SIG-M5 treated with dmso at 0.1 percent for 504 hours (cell line): ENCODE data around the gene NRARP.

Experiments used
- DNase-seq: peaks from one replicate; lab custom pipeline; 2025; ENCODE audit not compliant: unreplicated experiment; lab: John Stamatoyannopoulos, UW

NRARP gene

GRCh38 chr9:137311171-137311985 is 9.3 kb upstream of the NRARP start:
- peak; percentile 13 for DNase-seq

- no peak for DNase-seq
Observed at GRCh38 chr9:137310189-137311052, 8.3 kb upstream of the NRARP start.

DNA sequence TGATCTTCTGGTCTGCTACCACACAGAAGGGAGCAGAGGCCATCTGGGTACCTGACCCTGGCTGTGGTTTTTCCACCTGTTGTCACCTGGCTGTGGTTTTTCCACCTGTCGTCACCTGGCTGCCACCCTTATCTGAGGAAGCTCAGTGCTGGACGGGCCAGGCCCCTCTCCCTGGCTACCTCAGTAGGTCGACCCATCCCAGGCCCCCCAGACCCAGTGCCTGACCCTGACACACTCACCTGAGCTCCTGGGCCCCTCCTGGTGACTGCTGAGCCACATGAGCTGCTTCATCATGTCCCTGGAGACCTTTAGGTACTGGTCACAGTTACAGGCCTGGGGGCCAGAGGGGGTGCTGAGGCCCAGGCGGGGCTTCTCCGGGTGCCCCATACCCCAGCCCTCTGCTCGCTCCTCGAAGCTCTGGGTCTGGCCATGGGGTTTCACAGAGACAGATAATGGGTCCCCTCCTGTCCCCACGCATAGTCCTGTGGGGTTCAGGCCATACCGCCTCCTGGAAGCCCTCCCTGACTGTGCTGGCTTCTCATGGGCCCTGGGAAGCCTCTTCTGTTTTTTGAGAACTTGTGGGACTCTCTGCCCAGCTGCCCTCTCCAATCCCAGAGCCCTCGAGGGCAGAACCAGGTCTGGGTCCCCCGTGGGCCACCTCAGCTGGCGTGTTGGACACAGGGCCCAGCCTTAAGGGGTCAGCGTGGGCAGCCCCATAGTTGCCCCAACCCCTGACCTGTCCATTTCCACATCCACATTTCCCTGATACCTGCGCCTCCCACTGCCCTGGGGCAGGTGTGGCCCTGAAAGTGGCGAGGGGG is 7.5 kb upstream of the NRARP start:
- DNase-seq, result no peak

DNA sequence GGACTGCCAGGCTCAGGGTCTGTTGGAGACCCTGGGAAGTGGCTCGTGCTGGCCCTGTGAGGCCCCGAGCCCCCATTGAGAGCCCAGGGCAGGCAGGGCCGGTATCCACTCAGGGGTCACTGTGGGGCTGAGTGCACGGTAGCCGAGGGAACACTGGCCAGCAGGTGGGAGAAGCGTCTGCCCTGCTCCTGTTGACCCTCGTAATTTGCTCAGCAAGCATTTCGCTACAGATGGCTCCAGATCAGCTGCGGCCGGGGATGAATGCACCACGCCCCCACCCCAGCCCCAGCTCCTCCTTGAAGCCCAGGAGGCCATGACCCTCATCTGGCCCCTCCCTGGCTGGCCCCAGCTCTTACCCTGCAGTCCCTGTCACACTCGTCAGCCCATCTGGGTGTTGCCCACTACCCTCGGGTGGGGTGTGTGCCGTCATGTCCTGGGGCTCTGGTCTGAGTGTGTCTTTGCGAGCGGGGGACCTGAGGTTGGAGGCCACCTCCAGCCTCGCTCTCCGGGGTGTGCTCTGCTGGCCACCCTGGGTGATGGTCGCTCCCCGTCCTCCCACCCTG is 6.1 kb upstream of the NRARP start:
- no peak for DNase-seq

GRCh38 chr9:137307255-137308056 is 5.4 kb upstream of the NRARP start:
- DNase-seq, result peak; percentile 21

- no peak for DNase-seq
Observed at GRCh38 chr9:137306850-137307254, 4.8 kb upstream of the NRARP start.

DNA sequence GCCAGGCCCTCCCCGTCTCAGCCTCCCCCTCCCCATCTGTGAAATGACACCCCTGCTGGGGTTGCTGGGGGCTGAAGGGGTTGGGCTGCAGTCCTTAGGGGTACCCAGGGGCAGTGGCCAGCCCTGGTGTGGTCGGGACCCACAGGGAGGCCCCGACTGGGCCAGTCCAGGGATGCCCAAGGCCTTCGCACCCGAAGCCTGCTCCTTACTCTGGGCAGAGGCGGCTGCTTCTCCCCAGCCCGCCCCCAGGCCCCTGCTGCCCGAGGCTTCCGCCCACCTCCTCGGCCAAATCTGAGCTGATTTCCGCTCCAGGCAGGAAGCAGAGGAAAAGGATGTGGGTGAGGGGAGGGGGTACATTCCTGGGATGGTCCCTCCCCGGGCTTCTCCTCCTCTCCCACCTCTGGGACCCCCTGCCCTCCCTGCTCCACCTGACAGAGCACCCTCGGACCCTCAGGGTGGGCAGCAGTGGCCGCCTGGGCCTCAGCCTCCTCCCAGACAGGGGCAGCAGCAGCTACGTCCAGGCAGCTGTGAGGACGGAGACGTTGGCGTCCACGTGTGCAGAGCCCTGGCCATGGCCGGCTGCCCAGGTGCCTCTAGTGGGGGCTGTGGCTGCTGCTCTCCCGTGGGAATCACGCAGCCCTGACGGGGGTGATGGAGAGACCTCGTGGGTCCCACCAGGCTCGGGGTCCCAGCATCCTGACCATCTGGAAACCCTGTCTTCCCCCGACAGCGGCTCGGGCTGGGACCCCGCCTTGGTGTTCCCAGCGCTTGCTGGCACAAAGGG is 4.2 kb upstream of the NRARP start:
- no peak for DNase-seq

- no peak for DNase-seq
Observed at GRCh38 chr9:137305798-137306065, 3.7 kb upstream of the NRARP start.

DNA sequence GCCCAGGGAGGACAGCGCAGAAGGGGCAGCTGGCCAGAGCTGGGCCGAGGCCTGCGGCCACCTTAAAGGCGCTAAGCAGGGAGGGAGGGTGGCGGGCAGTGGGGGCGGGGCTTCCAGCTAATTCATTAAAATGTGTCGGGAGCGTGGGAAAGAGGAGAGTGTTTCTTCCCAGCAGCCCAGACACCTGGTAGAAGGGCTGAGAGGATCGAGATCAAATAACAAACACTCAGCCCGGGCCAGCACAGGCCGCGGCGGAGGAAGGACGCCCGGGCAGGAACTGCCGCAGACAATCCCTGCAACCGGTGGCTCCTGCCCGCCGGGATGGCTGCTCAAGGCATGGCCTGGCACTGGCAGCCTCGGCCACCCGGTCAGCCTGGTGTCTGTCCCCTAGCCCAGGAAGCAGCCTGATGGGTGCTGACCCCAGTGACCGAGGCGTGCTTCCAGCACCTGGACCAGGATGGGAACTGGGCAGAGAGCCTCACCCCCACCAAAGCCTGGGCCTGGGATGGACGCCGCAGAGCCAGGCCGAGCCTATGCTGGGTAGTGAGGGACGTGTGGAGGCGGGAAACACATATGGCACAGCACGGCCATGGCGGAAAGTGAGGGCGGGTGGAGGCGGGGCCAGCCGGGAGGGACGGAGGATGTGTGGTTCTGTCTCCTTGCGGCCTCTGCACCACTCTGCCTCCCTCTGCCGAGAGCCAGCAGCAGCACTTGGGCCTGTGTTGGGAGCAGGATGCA is 3.2 kb upstream of the NRARP start:
- no peak for DNase-seq

- no peak for DNase-seq
Observed at GRCh38 chr9:137304383-137305059, 2.5 kb upstream of the NRARP start.

DNA sequence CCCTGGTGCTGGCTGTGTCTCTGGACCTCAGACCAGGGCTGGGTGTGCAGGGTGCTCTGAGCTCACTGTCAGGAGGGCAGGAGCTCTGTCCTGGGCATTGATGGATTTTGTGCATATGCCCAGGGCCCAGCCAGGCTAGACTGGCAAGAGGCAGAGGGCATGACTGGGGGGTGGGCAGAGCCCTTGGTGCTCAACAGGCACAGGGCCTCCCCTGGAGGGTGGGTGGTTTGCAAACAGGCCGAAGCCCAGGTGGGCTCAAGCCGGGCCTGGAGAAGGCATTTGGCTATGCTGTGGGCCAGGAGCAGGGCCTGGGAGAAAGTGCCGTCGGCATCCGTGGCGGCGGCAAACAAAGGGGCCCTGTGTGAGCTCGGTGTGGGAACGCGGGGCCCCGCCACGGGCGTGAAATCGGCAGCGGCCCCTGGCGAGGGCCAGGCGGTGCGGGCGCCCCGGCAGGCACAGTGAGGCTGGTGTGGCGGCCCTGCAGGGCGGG is 1.9 kb upstream of the NRARP start:
- DNase-seq, result no peak

GRCh38 chr9:137303151-137303892 is 1.3 kb upstream of the NRARP start:
- no peak for DNase-seq

GRCh38 chr9:137302449-137303150 is 529 bp upstream of the NRARP start:
- no peak for DNase-seq

DNA sequence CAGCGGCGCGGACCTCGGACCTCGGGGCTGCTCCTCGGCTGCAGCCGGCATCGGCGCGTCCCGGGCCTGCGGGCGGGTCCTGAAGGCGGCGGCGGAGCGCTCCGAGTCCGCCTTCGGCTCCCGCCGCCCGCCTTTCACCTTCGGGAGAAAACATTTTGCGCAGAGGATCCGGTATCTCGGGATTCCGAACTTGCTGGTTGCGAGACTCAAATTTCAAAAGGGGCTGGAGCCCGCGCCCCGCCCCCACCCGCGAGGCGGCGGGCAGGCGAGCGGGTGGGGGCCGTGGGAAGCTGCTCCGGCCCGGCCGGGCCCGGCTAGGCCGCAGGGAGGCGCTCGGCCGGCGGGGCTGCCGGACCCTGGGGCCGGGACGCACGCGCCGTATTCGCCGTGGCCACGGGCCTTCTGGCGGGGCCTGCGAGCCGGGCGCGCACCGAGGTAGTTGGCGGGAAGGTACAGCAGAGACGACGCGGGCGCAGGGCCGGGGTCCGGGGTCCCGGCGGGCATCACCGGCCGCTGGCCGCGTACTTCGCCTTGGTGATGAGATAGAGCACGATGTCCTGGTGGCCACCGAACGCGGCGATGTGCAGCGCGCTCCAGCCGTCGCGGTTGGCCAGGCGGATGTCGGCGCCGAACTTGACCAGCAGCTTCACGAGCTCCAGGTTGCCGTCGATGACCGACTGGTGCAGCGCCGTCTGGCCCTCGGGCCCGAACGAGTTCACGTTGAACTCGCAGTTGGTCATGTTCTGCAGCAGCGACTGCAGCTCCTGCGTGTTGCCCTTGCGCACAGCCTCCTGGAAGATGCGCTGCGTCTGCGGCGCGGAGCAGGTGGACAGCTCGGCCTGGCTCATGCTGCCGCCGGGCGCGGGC is 757 bp downstream of the NRARP start:
- DNase-seq, result peak; percentile 34

- no peak for DNase-seq
Observed at GRCh38 chr9:137300567-137301080, 1.4 kb downstream of the NRARP start.

DNA sequence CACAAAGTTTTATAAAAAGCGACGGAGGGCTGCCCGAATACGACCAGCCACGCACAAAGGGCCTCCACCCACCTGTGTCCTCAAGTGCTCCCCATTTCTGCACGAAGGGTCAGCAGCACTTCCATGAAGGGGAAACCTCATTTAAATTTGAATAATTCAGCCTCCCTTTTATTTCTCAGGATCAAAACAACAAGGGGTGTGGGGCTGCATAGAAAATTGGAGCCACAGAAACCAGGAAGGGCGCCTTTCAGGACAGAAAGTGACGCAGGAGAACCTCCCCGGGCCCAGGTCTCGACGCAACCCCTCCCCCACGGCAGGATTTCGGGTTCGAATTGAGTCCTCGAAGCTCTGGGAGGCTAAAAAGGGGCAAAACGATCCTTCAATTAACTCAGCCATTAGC is 2.1 kb downstream of the NRARP start:
- no peak for DNase-seq
